Measurements from ENCODE around the gene VEZF1. TPM values are rescaled to one million over a fixed set of nuclear protein-coding genes. Genes with fewer than 3 reads are reported as not detected.

Gene VEZF1
- total and polyA plus RNA-seq, 2 of the 4 experiments (the other 2 are of a cell fraction): 21.1 to 42.1 TPM

DNA sequence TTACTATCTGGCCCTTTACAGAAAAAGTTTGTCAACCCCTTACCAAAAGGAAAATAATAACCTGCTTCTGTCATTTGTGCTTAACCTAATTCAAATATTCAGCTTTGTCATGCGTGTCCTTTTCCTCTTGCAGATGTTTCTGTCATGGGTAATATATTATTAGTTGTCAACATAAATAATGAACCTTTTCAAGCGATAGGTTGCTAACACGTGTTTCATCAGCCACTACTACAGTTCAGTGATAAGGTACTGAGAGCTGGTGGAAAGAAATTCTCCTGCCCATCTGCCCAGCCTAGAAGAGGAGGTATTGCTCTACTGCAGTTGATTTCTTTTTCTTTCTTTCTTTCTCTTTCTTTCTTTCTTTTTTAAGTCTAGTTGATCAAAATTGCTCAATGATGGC is 31.0 kb upstream of the VEZF1 start:
- intact Hi-C loops (cut with micrococcal nuclease) (no loop called here), dilution Hi-C loops (cut with HindIII; ENCODE audit: low sequenced_read_pairs, unreplicated experiment) (no loop called here), in situ Hi-C loops (cut with MboI; ENCODE audit: low sequenced_read_pairs) (no loop called here)
- H2AFZ ChIP-seq (replicated peaks; ENCODE audit: low read length, poor library complexity): no peak overlapping the region
- H3K27me3 ChIP-seq (ENCODE audit: control insufficient read depth, insufficient read depth, low read length): peaks cover 2% of the 10 kb centered on the region
- no peak for ATAC-seq (ENCODE audit: low read depth)
- H3K56ac ChIP-seq (ENCODE audit: extremely low read depth, insufficient read depth, low read length): no peak overlapping the region
- no peak overlapping the region for H2BK15ac ChIP-seq (ENCODE audit: low read depth, low read length)
- H4K8ac ChIP-seq (ENCODE audit: low read depth in 2 of 2, low read length in 2 of 2): no peak overlapping the region
- H3K79me1 ChIP-seq (ENCODE audit: low read depth in 1 of 2, low read length in 2 of 2): no peaks in the 10 kb centered on the region
- H2BK5ac ChIP-seq (ENCODE audit: low read depth, low read length, poor library complexity, severe bottlenecking): no peak overlapping the region
- no peak overlapping the region for H2BK120ac ChIP-seq (ENCODE audit: low read depth, low read length)
- no peak overlapping the region for H3K4me3 ChIP-seq (ENCODE audit: insufficient read depth, low read depth, low read length)
- H3K4me2 ChIP-seq (ENCODE audit: low read depth, low read length): no peak overlapping the region
- WGBS, 2 experiments (ENCODE audit: extremely low coverage in 2 of 2, insufficient read length in 1 of 2): no CpG with 5 or more reads among the region's 3 CpGs
- no TSS peak for BruUV-seq (replicated peaks)
- H3K36me3 ChIP-seq (ENCODE audit: control insufficient read depth, insufficient read depth, low read length): no peaks in the 10 kb centered on the region
- no peak overlapping the region for H2AK9ac ChIP-seq (replicated peaks; ENCODE audit: low read depth, low read length, poor library complexity)
- no peaks in the 10 kb centered on the region for H3K9me1 ChIP-seq (ENCODE audit: insufficient read depth, low read length)
- H4K20me1 ChIP-seq (ENCODE audit: insufficient read depth, low read length): no peaks in the 10 kb centered on the region
- no peak overlapping the region for H3K27ac ChIP-seq (ENCODE audit: insufficient read depth, low read length)
- no peak overlapping the region for H3K9ac ChIP-seq (ENCODE audit: low read depth, low read length)
- H4K91ac ChIP-seq (ENCODE audit: insufficient read depth, low read depth, low read length): no peak overlapping the region
- no peak overlapping the region for H3K23ac ChIP-seq (ENCODE audit: low read depth, low read length)
- ChIA-PET CTCF (no interaction called here), POLR2A (ENCODE audit: unreplicated experiment) (no interaction called here)
- no peak for TF ChIP-seq MAFK (IDR thresholded peaks at IDR 0.05; ENCODE audit: low read depth, low read length)
- no peak for TF ChIP-seq NFE2L2 (IDR thresholded peaks at IDR 0.05; ENCODE audit: low read depth, low read length)
- TF ChIP-seq RFX5 (IDR thresholded peaks at IDR 0.05; ENCODE audit: low read depth, low read length): no peak
- no peak for TF ChIP-seq BHLHE40 (IDR thresholded peaks at IDR 0.05; ENCODE audit: low read depth, low read length)
- TF ChIP-seq, protein P1, sequence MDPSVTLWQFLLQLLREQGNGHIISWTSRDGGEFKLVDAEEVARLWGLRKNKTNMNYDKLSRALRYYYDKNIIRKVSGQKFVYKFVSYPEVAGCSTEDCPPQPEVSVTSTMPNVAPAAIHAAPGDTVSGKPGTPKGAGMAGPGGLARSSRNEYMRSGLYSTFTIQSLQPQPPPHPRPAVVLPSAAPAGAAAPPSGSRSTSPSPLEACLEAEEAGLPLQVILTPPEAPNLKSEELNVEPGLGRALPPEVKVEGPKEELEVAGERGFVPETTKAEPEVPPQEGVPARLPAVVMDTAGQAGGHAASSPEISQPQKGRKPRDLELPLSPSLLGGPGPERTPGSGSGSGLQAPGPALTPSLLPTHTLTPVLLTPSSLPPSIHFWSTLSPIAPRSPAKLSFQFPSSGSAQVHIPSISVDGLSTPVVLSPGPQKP (IDR thresholded peaks at IDR 0.05; ENCODE audit: borderline replicate concordance, low read depth, low read length): no peak
- TF ChIP-seq SMC3 (IDR thresholded peaks at IDR 0.05; ENCODE audit: low read depth, low read length): no peak
- no peak for TF ChIP-seq RAD21 (IDR thresholded peaks at IDR 0.05; ENCODE audit: low read length)
- TF ChIP-seq, protein P2, sequence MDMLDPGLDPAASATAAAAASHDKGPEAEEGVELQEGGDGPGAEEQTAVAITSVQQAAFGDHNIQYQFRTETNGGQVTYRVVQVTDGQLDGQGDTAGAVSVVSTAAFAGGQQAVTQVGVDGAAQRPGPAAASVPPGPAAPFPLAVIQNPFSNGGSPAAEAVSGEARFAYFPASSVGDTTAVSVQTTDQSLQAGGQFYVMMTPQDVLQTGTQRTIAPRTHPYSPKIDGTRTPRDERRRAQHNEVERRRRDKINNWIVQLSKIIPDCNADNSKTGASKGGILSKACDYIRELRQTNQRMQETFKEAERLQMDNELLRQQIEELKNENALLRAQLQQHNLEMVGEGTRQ (IDR thresholded peaks at IDR 0.05; ENCODE audit: low read depth, low read length): no peak
- TF ChIP-seq CHD1 (IDR thresholded peaks at IDR 0.05; ENCODE audit: low read depth, low read length): no peak
- TF ChIP-seq, protein P3, sequence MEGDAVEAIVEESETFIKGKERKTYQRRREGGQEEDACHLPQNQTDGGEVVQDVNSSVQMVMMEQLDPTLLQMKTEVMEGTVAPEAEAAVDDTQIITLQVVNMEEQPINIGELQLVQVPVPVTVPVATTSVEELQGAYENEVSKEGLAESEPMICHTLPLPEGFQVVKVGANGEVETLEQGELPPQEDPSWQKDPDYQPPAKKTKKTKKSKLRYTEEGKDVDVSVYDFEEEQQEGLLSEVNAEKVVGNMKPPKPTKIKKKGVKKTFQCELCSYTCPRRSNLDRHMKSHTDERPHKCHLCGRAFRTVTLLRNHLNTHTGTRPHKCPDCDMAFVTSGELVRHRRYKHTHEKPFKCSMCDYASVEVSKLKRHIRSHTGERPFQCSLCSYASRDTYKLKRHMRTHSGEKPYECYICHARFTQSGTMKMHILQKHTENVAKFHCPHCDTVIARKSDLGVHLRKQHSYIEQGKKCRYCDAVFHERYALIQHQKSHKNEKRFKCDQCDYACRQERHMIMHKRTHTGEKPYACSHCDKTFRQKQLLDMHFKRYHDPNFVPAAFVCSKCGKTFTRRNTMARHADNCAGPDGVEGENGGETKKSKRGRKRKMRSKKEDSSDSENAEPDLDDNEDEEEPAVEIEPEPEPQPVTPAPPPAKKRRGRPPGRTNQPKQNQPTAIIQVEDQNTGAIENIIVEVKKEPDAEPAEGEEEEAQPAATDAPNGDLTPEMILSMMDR (conservative IDR thresholded peaks at IDR 0.05; ENCODE audit: low read depth, low read length): no peak
- TF ChIP-seq POLR2A (IDR thresholded peaks at IDR 0.05; ENCODE audit: low read depth, low read length): no peak
- no peak for TF ChIP-seq FOS (IDR thresholded peaks at IDR 0.05; ENCODE audit: low read depth, low read length)
- TF ChIP-seq MAZ (IDR thresholded peaks at IDR 0.05; ENCODE audit: borderline replicate concordance, low read depth, low read length): no peak
- no peak for TF ChIP-seq MXI1 (IDR thresholded peaks at IDR 0.05; ENCODE audit: borderline replicate concordance, low read depth, low read length)
- no peak for TF ChIP-seq CEBPB (IDR thresholded peaks at IDR 0.05; ENCODE audit: low read depth, low read length)
- no peak for TF ChIP-seq RCOR1 (IDR thresholded peaks at IDR 0.05; ENCODE audit: insufficient replicate concordance, low read length)
- H3K18ac ChIP-seq (ENCODE audit: low read depth, low read length): no peak overlapping the region
- H3K9me3 ChIP-seq (ENCODE audit: control insufficient read depth, insufficient read depth, low read length): no peaks in the 10 kb centered on the region
- H3K14ac ChIP-seq (replicated peaks; ENCODE audit: low read depth, low read length): no peak overlapping the region
- no peak for DNase-seq
- no peak overlapping the region for H2AK5ac ChIP-seq (ENCODE audit: low read depth, low read length)
- no peak overlapping the region for H4K5ac ChIP-seq (ENCODE audit: low read depth, low read length)
- H3K4me1 ChIP-seq (ENCODE audit: control insufficient read depth, insufficient read depth, low read length): no peaks in the 10 kb centered on the region
- H2BK20ac ChIP-seq (ENCODE audit: low read depth, low read length): no peak overlapping the region
- no peak overlapping the region for H3K4ac ChIP-seq (ENCODE audit: low read depth, low read length)
